HG03139 (cell line): ENCODE measurements around the gene FLOT1.
"Not testable (repeated sequence)": the region's sequence is repeated elsewhere in the genome, so short reads cannot be mapped to it uniquely, and the experiment has no call there.

Experiments
- ATAC-seq: cut with Tn5 transposase; IDR thresholded peaks from one replicate; pipeline ENCODE4 v1.9.1; 2021; ENCODE audit not compliant: unreplicated experiment

FLOT1 gene

DNA sequence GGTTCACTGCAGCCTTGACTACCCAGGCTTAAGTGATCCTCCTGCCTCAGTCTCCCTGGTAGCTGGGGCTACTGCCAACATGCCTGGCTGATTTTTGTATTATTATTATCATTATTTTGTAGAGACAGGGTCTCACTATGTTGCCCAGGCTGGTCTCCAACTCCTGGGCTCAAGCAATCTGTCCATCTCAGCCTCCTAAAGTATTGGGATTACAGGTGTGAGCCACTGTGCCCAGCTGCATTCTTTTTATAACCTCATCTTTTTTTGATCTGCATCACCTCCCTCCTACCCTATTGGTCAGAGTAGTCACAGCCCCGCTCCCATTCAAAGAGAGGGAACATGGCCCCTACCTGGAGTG is 25.4 kb upstream of the FLOT1 start:
- no peak for ATAC-seq

GRCh38 chr6:30767158-30767943 is 24.9 kb upstream of the FLOT1 start:
- ATAC-seq, result peak; percentile 43

DNA sequence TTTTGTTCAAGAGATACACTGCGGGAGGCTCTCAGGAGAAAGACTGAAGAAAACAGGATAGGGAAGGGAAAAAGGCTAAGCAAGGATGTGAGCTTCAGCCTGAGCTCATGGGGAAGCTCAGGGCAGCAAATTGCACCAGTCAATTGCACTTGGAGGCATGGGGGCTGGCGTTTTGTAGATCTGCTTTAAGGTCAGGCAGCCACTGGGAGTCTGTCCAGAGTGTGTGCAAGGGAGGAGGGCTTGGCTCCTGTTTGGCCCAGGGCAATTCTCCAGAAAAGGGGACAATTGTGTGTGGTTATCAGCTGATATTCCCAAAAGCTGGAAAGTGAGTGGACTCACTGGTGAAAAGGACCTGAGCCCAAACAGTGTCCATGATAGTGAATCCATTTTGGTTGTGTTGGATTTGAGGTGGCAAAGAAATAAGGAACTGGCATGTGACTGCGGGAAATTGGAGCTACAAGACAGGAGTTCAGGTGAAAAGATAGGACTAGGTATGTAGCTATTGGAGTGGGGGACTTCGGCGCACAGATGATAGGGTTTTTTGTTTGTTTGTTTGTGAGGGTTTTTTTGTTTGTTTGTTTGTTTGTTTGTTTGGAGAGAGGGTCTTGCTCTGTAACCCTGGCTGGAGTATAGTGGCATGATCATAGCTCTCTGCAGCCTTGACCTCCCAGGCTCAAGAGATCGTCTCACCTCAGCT is 24.1 kb upstream of the FLOT1 start:
- ATAC-seq, result no peak

- not testable (repeated sequence) for ATAC-seq
Measured at GRCh38 chr6:30765495-30765894, 23.0 kb upstream of the FLOT1 start.

DNA sequence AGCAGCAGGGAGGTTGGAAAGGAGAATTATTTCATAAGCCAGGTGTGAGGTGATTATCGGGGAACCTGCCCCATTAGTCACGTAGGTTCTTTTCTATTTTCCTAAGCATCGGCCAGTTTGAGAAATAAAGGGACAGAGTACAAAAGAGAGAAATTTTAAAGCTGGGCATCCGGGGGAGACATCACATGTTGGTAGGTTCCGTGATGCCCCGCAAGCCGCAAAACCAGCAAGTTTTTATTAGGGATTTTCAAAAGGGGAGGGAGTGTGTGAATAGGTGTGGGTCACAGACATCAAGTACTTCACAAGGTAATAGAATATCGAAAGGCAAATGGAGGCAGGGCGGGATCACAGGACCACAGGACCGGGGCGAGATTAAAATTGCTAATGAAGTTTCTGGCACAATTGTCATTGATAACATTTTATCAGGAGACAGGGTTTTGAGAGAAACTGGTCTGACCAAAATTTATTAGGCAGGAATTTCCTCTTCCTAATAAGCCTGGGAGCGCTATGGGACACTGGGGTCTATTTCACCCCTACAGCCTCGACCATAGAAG is 22.1 kb upstream of the FLOT1 start:
- not testable (repeated sequence) for ATAC-seq

- ATAC-seq, result no peak
Measured at GRCh38 chr6:30763618-30764489, 21.4 kb upstream of the FLOT1 start.

DNA sequence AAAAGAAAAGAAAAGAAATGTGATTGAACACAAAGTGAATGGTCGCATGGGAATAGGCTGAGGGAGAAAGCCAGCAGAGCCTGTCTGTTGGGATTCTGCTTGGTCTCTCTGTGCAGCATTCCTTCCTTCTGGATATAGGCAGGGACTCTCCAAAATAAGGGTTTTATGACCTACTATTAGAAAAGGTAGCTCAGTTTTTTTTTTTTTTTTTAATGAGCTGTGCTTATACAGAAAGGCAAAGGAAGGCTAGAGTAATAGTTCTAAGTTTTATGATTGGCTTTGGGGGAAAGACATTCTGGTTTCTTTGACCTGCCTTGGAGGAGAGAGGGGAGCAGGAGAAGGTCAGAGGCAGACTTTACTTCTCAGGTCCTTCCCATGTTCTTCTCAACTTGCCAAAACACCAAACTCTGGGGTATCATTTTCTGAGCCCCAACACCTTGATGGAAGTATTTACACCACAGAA is 20.7 kb upstream of the FLOT1 start:
- no peak for ATAC-seq

DNA sequence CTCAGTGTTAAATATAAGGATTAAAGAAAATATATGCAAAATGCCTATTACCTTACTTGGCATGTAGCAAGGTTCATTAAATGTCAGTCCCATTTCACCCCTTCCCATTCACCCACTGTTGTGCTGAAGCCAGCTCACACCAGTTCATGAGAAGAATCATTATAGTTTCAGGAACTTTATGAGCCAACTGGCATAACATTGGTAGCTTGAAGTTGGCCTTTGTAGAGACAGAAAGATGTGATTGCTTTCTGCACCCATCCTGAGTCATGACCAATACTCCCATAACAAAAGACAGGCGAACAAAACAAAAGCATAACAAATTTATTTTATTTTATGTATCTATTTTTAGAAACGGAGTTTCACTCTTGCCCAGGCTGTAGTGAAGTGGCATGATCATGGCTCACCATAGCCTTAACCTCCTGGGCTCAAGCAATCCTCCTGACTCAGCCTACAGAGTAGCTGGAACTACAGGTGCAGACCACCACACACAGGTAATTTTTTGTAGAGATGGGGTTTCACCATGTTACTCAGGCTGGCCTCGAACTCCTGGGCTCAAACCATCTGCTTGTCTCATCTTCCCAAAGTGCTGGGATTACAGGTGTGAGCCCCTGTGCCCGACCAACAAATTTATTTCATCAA is 19.4 kb upstream of the FLOT1 start:
- ATAC-seq, result no peak

DNA sequence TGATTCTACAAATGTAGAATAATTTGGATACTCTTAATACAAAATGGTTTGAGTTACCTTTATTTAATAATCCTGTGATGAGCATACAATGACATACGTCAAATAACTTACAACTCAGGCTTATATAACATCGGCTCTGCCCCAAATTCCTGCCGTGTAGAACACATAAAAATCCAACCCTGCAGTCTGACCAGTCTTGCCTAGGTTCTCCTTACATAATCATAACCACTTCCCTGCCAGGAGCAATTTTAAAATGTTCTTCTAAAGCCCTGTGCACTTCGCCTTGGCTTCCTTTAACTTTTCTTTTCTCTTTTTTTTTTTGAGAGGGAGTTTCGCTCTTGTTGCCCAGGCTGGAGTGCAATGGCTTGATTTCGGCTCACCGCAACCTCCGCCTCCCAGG is 18.1 kb upstream of the FLOT1 start:
- ATAC-seq, result no peak

DNA sequence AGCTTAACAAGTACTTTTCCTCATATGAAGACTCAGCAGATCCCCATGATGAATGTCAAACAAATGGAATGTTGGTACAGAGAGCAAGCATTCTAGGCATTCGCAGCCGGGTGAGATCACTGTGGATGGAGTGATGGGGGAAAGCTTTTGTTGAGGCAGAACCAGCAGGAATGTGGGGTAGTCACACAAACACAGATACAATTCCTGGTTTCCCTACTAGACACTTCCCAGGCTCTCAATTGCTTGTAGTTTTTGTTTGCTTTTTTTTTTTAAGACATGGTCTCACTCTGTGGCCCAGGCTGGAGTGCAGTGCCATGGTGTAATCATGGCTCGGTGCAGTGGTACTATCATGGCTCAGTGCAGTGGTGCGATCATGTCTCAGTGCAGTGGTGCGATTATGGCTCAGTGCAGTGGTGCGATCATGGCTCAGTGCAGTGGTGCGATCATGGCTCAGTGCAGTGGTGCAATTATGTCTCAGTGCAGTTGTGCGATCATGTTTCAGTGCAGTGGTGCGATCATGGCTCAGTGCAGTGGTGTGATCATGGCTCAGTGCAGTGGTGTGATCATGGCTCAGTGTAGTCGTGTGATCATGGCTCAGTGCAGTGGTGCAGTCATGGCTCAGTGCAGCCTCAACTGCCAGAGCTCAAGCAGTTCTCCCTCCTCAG is 17.2 kb upstream of the FLOT1 start:
- ATAC-seq, result no peak

DNA sequence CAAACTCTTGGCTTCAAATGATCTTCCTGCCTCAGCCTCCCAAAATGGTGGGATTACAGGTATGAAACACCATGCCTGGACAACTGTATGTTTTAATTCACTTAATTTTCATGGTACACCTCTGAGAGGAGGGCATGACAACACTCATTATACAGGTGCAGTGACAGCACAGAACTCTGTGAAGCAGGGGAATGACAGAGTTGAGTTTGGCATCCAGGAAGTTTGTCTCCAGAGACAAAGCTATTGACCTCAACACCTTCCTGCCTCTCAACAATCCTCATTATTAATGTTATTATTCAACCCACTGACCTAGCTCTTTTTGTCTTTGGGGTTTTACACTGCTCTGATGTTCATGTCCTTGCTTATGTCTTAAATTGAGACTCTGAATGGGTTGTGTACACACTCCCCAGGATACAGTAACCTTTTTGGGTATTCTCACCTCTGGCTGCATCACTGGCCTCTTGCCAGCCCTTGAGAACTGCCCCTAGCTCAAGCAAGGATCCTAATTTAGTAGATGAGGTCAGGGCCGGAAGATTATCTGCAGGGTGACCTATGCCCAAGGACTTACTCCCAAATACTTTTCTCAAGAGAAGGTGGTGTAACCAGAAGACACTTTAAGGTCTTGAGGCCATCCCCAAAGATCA is 14.9 kb upstream of the FLOT1 start:
- ATAC-seq, result no peak

- ATAC-seq, result not testable (repeated sequence)
Measured at GRCh38 chr6:30756405-30757003, 14.0 kb upstream of the FLOT1 start.

- ATAC-seq, result no peak
Measured at GRCh38 chr6:30754631-30755030, 12.1 kb upstream of the FLOT1 start.

GRCh38 chr6:30752157-30752927 is 9.9 kb upstream of the FLOT1 start:
- no peak for ATAC-seq

- no peak for ATAC-seq
Measured at GRCh38 chr6:30750379-30750668, 7.8 kb upstream of the FLOT1 start.

- no peak for ATAC-seq
Measured at GRCh38 chr6:30749554-30750378, 7.3 kb upstream of the FLOT1 start.

GRCh38 chr6:30748851-30749540 is 6.5 kb upstream of the FLOT1 start:
- no peak for ATAC-seq
